ENCODE measurements around the gene ITGA1.
A peak's percentile ranks its signal among the peaks of the same experiment; 100 is the strongest.

The ITGA1 gene

DNA sequence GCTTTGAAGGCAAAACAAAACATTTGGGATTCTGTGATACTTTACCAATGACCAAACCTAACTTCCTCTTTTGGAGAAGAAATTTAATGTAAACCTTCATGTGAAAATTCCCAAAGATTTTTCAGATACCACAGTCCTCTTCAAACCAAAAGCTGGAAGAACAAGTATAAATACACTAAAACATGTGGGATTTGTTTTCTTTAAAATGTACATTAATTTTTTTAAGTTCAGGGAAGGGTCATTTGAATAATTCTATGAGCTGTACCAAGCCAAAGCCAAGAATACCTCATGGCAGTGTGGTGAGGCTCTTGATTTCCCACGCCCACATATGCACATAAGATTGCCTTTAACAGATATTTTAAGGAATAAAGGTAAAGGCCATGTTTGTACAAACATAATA lies 28.4 kb upstream of the ITGA1 start:
- H3K27ac Mint-ChIP-seq = no peak overlapping the region
- DNase-seq = no peak
- peaks cover 0 to 8% of the 10 kb centered on the region in 2 donors for H3K4me1 Mint-ChIP-seq
- peaks cover 0 to 5% of the 10 kb centered on the region in 2 donors for H3K9me3 Mint-ChIP-seq
- no peak overlapping the region for H3K4me3 Mint-ChIP-seq
- no peaks in the 10 kb centered on the region for H3K27me3 Mint-ChIP-seq
- ATAC-seq (replicated peaks) = no peak
- peaks cover 0 to 1% of the 10 kb centered on the region in 2 donors for H3K36me3 Mint-ChIP-seq

GRCh38 chr5:52760695-52761366 lies 26.9 kb upstream of the ITGA1 start:
- Mint-ChIP-seq H3K36me3 (peaks cover 0 to 1% of the 10 kb centered on the region in 2 donors), H3K9me3 (peaks cover 0 to 5% of the 10 kb centered on the region in 2 donors), H3K4me1 (peaks cover 2 to 8% of the 10 kb centered on the region in 2 donors), H3K4me3 (no peak overlapping the region), H3K27ac (no peak overlapping the region), H3K27me3 (no peaks in the 10 kb centered on the region)
- ATAC-seq (replicated peaks) (peak; percentile 91 to 93), DNase-seq (peak; percentile 21)

GRCh38 chr5:52767217-52767743 lies 20.4 kb upstream of the ITGA1 start:
- DNase-seq = no peak

DNA sequence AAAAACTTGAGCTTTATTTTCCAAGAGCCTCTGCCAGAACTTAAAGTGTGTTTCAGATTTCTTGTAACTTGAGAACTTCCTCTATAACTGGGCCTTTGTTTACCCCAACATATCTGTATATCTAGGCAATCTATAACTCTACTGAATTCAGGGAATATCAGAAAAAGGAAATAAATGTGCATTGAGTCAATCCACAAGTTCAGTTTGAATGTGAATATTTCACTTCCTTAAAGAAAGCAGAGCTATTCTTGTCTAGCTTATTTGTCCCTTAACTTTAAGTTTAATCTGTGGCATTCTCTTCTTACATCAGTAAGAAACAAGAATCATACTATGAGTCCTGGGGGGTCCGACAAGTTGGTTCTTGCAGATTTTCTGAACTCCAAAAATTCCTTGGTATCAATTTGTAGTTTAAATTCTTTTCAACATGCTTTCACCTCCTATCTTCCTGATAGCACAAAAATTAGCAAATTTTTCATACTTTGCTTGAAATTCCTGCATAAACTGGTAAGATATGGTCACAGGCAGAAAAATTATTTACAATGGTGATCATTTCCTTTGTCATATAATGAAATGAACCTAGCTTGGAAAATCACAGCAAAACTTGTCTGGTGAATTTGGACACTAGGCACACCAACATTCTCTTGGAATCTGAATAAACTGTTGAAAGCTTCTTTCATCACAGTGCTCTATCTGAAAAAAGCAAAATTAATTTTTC lies 19.8 kb upstream of the ITGA1 start:
- Mint-ChIP-seq H3K36me3 (no peaks in the 10 kb centered on the region), H3K27me3 (peaks cover 0 to 8% of the 10 kb centered on the region in 2 donors), H3K4me1 (peaks cover 17 to 33% of the 10 kb centered on the region in 2 donors), H3K9me3 (peaks cover 0 to 1% of the 10 kb centered on the region in 2 donors), H3K27ac (no peak overlapping the region), H3K4me3 (peak overlapping the region in 1 of 2 donors; percentile 29)
- DNase-seq = no peak
- peak; percentile 87 to 91 for ATAC-seq (replicated peaks)

More at GRCh38 chr5:52767217-52767743, 20.4 kb upstream of the ITGA1 start:
- Mint-ChIP-seq H3K4me1 (peaks cover 17 to 33% of the 10 kb centered on the region in 2 donors), H3K27ac (no peak overlapping the region), H3K27me3 (peaks cover 0 to 8% of the 10 kb centered on the region in 2 donors), H3K36me3 (no peaks in the 10 kb centered on the region), H3K4me3 (no peak overlapping the region), H3K9me3 (peaks cover 0 to 1% of the 10 kb centered on the region in 2 donors)
- ATAC-seq (replicated peaks) = peak; percentile 83

DNA sequence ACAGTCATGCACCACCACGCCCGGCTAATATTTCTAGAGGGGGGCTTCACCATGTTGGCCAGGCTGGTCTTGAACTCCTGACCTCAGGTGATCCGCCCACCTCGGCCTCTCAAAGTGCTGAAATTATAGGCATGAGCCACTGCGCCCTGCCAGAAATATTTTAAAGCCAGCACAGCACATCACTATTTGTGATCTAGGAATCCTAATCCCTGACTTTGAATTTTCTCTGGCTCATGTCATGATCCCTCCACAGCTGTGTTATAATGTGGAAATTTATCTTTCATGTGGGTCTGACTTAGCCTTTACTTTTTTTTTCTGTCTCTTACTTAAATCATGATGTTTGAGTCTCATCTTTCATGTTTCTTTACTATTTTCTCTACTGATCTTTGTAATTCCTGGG lies 18.7 kb upstream of the ITGA1 start:
- Mint-ChIP-seq H3K27me3 (peaks cover 3 to 10% of the 10 kb centered on the region in 2 donors), H3K27ac (no peak overlapping the region), H3K4me1 (peaks cover 17 to 33% of the 10 kb centered on the region in 2 donors), H3K4me3 (no peak overlapping the region), H3K9me3 (peaks cover 0 to 1% of the 10 kb centered on the region in 2 donors), H3K36me3 (no peaks in the 10 kb centered on the region)
- ATAC-seq (replicated peaks) (no peak), DNase-seq (no peak)

DNA sequence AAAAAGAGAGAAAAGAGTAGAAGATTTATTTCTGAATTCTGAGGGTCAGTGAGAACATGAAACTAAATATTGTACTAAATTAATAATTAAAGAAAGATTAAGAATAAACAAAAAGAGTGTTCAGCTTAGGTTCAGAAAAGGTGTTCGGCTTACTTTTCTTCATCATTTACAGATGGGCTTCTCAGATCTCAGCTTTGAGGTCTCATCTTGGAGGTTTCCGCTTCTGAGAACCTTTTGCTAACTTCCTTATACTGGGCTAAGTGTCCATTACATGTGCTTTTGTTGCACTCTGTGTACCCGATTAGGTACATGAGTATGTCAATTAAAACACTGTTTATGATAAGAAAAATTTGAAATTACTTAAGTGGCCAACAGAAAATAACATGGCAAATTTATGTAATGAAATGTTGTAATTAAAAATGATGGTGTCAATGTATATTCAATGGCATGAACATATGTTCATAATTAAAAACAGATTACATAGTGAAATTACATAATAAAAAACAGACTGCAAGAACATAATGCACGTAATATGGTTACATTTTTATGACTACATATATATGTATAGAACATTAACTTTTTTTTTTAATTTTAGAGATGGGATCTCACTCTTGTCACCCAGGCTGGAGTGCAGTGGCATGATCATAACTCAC lies 17.3 kb upstream of the ITGA1 start:
- Mint-ChIP-seq H3K4me1 (peaks cover 17 to 33% of the 10 kb centered on the region in 2 donors), H3K27me3 (peaks cover 10 to 14% of the 10 kb centered on the region in 2 donors), H3K27ac (no peak overlapping the region), H3K4me3 (no peak overlapping the region), H3K36me3 (no peaks in the 10 kb centered on the region), H3K9me3 (peaks cover 0 to 1% of the 10 kb centered on the region in 2 donors)
- no peak for DNase-seq
- ATAC-seq (replicated peaks) = no peak

DNA sequence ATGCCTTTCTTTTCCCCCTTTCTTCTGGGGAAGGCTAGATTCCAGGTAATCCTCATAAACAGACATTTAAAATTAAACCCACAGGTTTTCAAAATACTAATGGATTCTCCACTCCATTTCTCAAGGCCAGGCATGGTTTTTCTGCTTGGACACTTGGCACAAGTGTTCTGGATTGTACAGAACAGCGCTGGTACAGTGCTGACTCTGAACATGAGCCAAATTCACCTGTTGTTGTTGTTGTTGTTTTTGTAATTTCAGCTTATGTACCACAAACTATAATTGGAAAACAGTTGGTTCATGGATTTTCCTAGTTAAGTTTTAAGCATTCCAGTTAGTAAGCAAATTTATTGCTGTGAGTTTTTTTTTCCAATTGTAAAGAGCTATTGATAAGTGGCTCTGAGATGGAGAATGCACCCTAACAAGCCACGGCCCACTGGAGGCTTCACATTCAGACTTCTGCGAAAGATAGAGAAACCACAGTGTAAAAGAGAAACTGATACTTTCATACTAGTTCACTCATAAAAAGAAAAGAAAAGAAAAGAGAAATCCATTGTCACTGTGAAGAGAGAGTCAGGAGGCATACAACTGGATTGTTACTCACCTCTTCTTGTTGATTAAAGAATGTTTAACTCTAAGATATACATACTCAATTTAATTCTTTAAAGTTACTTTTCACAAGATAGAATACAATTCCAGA lies 16.2 kb upstream of the ITGA1 start:
- no peak overlapping the region for H3K27ac Mint-ChIP-seq
- H3K9me3 Mint-ChIP-seq = peaks cover 0 to 3% of the 10 kb centered on the region in 2 donors
- H3K27me3 Mint-ChIP-seq = peaks cover 16 to 19% of the 10 kb centered on the region in 2 donors
- ATAC-seq (replicated peaks) = peak; percentile 62 to 63
- no peaks in the 10 kb centered on the region for H3K36me3 Mint-ChIP-seq
- H3K4me3 Mint-ChIP-seq = no peak overlapping the region
- peaks cover 20 to 42% of the 10 kb centered on the region in 2 donors for H3K4me1 Mint-ChIP-seq
- no peak for DNase-seq

GRCh38 chr5:52772668-52773067 lies 15.0 kb upstream of the ITGA1 start:
- peaks cover 0 to 3% of the 10 kb centered on the region in 2 donors for H3K9me3 Mint-ChIP-seq
- H3K27ac Mint-ChIP-seq = no peak overlapping the region
- H3K4me3 Mint-ChIP-seq = no peak overlapping the region
- DNase-seq (no peak), ATAC-seq (replicated peaks) (no peak)
- H3K27me3 Mint-ChIP-seq = peaks cover 16 to 19% of the 10 kb centered on the region in 2 donors
- peaks cover 13 to 30% of the 10 kb centered on the region in 2 donors for H3K4me1 Mint-ChIP-seq
- H3K36me3 Mint-ChIP-seq = no peaks in the 10 kb centered on the region

- Mint-ChIP-seq H3K4me1 (peaks cover 10 to 24% of the 10 kb centered on the region in 2 donors), H3K27ac (no peak overlapping the region), H3K36me3 (no peaks in the 10 kb centered on the region), H3K9me3 (peaks cover 0 to 3% of the 10 kb centered on the region in 2 donors), H3K27me3 (peaks cover 16 to 19% of the 10 kb centered on the region in 2 donors), H3K4me3 (no peak overlapping the region)
- no peak for DNase-seq
- no peak for ATAC-seq (replicated peaks)
Measured at GRCh38 chr5:52773342-52773741, 14.4 kb upstream of the ITGA1 start.

GRCh38 chr5:52774005-52774410 lies 13.7 kb upstream of the ITGA1 start:
- no peak overlapping the region for H3K27ac Mint-ChIP-seq
- DNase-seq (no peak), ATAC-seq (replicated peaks) (no peak)
- peaks cover 0 to 3% of the 10 kb centered on the region in 2 donors for H3K9me3 Mint-ChIP-seq
- peaks cover 16 to 19% of the 10 kb centered on the region in 2 donors for H3K27me3 Mint-ChIP-seq
- no peaks in the 10 kb centered on the region for H3K36me3 Mint-ChIP-seq
- H3K4me1 Mint-ChIP-seq = peaks cover 8 to 20% of the 10 kb centered on the region in 2 donors
- no peak overlapping the region for H3K4me3 Mint-ChIP-seq

DNA sequence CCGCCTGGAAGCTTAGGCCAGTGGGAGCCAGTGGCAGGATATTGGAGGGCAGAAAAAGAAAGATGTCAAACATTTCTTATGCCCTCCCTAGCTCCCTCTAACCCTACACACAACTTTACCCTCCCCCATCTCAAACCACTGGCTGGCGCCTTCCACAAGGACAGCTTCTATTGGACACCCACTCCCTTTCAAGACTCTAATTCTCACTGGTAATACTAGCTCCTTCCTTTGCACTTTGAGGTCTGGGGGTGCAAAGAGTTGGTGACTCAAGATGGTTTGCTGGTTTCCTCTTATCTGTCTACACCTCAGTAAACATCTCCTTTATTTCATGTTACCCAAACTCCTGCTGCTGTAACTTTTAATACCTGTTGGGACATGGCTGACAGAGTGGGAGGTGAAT lies 11.6 kb upstream of the ITGA1 start:
- H3K4me3 Mint-ChIP-seq = no peak overlapping the region

DNA sequence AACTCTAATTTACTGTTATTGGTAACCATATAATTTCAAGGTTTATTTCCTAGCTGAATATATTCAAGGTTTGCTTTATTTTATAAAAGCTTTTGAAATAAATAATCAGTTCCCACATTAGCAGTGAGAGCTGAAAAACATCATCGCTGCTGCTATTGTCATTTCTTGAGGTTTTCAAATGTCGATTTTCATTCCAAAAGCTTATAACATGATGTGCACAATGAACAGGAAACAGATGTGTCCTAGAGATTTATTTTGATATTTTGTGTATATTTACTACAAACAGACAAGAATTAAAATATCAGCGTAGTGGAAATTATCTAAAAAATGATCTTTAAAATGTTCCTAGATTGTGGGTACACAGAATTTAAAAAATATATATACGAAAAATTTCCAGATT lies 10.5 kb upstream of the ITGA1 start:
- Mint-ChIP-seq H3K9me3 (peaks cover 0 to 1% of the 10 kb centered on the region in 2 donors), H3K4me3 (no peak overlapping the region), H3K27me3 (peaks cover 17 to 29% of the 10 kb centered on the region in 2 donors), H3K4me1 (peaks cover 6 to 11% of the 10 kb centered on the region in 2 donors), H3K27ac (no peak overlapping the region), H3K36me3 (no peaks in the 10 kb centered on the region)
- ATAC-seq (replicated peaks) = no peak
- DNase-seq = no peak

More for the DNA sequence above, 11.6 kb upstream of the ITGA1 start:
- Mint-ChIP-seq H3K4me1 (peaks cover 8 to 20% of the 10 kb centered on the region in 2 donors), H3K9me3 (peaks cover 0 to 1% of the 10 kb centered on the region in 2 donors), H3K27ac (no peak overlapping the region), H3K27me3 (peaks cover 11 to 20% of the 10 kb centered on the region in 2 donors), H3K36me3 (no peaks in the 10 kb centered on the region)
- ATAC-seq (replicated peaks) (peak; percentile 44 to 51), DNase-seq (no peak)

- DNase-seq (no peak), ATAC-seq (replicated peaks) (no peak)
- H3K4me1 Mint-ChIP-seq = peaks cover 6 to 10% of the 10 kb centered on the region in 2 donors
- peaks cover 21 to 40% of the 10 kb centered on the region in 2 donors for H3K27me3 Mint-ChIP-seq
- no peak overlapping the region for H3K27ac Mint-ChIP-seq
- H3K36me3 Mint-ChIP-seq = no peaks in the 10 kb centered on the region
- no peak overlapping the region for H3K4me3 Mint-ChIP-seq
- peaks cover 0 to 1% of the 10 kb centered on the region in 2 donors for H3K9me3 Mint-ChIP-seq
Measured at GRCh38 chr5:52778781-52779180, 8.9 kb upstream of the ITGA1 start.
